ENCODE measurements around the gene ATG2A.

Gene ATG2A

GRCh38 chr11:64861227-64861975, 55.6 kb downstream of the ATG2A start:
- TF ChIP-seq CTCF (IDR thresholded peaks at IDR 0.05; ENCODE audit: low read depth, low read length): no peak
- no peak for DNase-seq (ENCODE audit: extremely low read depth, low read depth)

- no peak for TF ChIP-seq CTCF (IDR thresholded peaks at IDR 0.05; ENCODE audit: low read depth, low read length)
- DNase-seq (ENCODE audit: extremely low read depth, low read depth): no peak
These were observed 57.2 kb downstream of the ATG2A start for GRCh38 chr11:64859542-64860414.

- DNase-seq (ENCODE audit: extremely low read depth, low read depth): no peak
- no peak for TF ChIP-seq CTCF (IDR thresholded peaks at IDR 0.05; ENCODE audit: low read depth, low read length)
These were observed 58.3 kb downstream of the ATG2A start for GRCh38 chr11:64858467-64859263.

- no peak for TF ChIP-seq CTCF (IDR thresholded peaks at IDR 0.05; ENCODE audit: low read depth, low read length)
- DNase-seq (ENCODE audit: extremely low read depth, low read depth): no peak
These were observed 59.5 kb downstream of the ATG2A start for GRCh38 chr11:64857485-64857884.

GRCh38 chr11:64856382-64857227, 60.4 kb downstream of the ATG2A start:
- no peak for TF ChIP-seq CTCF (IDR thresholded peaks at IDR 0.05; ENCODE audit: low read depth, low read length)
- DNase-seq (ENCODE audit: extremely low read depth, low read depth): no peak

- no peak for TF ChIP-seq CTCF (IDR thresholded peaks at IDR 0.05; ENCODE audit: low read depth, low read length)
- no peak for DNase-seq (ENCODE audit: extremely low read depth, low read depth)
These were observed 61.3 kb downstream of the ATG2A start for GRCh38 chr11:64855596-64856304.

Measured in AG09319 (cell line).